ENCODE measurements around the gene IPCEF1. TPM values are rescaled to one million over a fixed set of nuclear protein-coding genes. Genes with fewer than 3 reads are reported as not detected.

IPCEF1 gene
- total RNA-seq, 1 donor from 2014 or later, result 18.8 TPM

DNA sequence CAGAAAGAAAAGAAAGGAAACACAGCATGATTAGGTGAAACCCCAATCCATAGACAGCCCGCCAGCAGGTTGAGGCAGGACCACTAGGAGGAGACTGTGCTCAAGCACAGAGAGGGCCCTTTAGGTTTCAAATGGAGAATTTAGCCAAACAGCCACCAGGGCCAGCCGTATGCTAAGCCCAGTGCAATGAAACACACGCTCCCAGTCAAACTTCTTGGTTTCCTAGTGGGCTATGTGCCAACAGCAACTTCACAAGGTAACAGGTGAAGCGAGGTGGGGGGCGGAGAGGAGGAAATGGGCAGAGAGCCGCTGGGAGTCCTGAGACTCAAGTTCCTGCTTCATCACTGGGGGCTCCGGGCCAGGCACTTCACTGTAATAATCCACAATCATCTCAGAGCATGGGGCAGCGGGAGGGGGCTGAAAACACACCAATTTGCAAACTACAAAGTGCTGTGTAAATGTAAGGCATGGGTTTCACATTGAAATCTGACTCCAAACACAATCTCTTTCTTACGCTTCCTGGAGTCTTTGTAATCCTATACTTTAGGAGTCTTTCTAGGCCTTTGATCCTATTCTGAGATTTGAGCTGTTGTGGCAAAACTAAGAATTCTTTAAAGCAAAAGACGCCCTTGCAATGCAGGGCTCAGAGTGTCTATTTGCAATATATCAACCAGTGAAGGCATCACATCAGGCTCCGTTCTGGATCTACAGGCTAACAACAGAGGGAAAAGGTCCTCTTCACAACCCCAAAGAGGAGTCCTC lies 200.3 kb downstream of the IPCEF1 start:
- Mint-ChIP-seq H3K9me3 (ENCODE audit: unreplicated experiment) (no peaks in the 10 kb centered on the region), H3K27me3 (ENCODE audit: unreplicated experiment) (no peaks in the 10 kb centered on the region), H3K36me3 (ENCODE audit: low read depth, unreplicated experiment) (peaks cover 8% of the 10 kb centered on the region), H3K4me1 (ENCODE audit: unreplicated experiment) (peaks cover 44% of the 10 kb centered on the region), H3K27ac (ENCODE audit: unreplicated experiment) (peak overlapping the region; percentile 20), H3K4me3 (ENCODE audit: unreplicated experiment) (no peak overlapping the region)
- TF ChIP-seq, protein P1, sequence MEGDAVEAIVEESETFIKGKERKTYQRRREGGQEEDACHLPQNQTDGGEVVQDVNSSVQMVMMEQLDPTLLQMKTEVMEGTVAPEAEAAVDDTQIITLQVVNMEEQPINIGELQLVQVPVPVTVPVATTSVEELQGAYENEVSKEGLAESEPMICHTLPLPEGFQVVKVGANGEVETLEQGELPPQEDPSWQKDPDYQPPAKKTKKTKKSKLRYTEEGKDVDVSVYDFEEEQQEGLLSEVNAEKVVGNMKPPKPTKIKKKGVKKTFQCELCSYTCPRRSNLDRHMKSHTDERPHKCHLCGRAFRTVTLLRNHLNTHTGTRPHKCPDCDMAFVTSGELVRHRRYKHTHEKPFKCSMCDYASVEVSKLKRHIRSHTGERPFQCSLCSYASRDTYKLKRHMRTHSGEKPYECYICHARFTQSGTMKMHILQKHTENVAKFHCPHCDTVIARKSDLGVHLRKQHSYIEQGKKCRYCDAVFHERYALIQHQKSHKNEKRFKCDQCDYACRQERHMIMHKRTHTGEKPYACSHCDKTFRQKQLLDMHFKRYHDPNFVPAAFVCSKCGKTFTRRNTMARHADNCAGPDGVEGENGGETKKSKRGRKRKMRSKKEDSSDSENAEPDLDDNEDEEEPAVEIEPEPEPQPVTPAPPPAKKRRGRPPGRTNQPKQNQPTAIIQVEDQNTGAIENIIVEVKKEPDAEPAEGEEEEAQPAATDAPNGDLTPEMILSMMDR (IDR thresholded peaks at IDR 0.05; ENCODE audit: unreplicated experiment), result peak; percentile 63
- DNase-seq (ENCODE audit: low spot score), result peak; percentile 54

DNA sequence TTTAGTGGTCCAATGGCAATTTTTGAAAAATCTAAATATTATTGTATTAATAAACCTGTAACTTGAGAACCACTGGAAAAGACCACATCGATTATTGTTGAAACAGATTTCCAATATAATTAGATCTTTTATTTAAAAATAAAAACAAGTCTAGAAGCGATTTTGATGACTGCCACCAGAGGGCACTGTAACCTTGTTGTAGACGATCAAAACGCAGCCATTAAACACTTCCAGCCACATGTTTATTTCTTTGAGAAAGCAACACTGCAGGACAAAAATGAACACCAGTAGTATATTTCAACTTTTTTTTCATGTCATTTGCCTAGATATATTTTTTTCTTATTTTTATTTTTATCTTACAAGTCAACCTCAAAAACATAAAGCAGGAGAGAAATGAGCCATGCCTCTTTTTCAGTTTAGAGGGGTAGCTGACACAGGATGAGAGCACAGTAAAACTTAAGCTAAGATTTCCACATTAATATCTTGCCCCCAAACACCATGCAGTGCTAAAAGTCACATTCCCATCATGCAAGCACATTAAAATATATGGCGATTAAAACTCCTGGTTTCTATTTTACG lies 202.1 kb downstream of the IPCEF1 start:
- no peaks in the 10 kb centered on the region for H3K9me3 Mint-ChIP-seq (ENCODE audit: unreplicated experiment)
- no peak overlapping the region for H3K27ac Mint-ChIP-seq (ENCODE audit: unreplicated experiment)
- H3K27me3 Mint-ChIP-seq (ENCODE audit: unreplicated experiment), result no peaks in the 10 kb centered on the region
- TF ChIP-seq, protein P1 (IDR thresholded peaks at IDR 0.05; ENCODE audit: unreplicated experiment), result peak; percentile 93
- no peak overlapping the region for H3K4me3 Mint-ChIP-seq (ENCODE audit: unreplicated experiment)
- DNase-seq (ENCODE audit: low spot score), result peak; percentile 44
- H3K36me3 Mint-ChIP-seq (ENCODE audit: low read depth, unreplicated experiment), result peaks cover 5% of the 10 kb centered on the region
- peaks cover 36% of the 10 kb centered on the region for H3K4me1 Mint-ChIP-seq (ENCODE audit: unreplicated experiment)

DNA sequence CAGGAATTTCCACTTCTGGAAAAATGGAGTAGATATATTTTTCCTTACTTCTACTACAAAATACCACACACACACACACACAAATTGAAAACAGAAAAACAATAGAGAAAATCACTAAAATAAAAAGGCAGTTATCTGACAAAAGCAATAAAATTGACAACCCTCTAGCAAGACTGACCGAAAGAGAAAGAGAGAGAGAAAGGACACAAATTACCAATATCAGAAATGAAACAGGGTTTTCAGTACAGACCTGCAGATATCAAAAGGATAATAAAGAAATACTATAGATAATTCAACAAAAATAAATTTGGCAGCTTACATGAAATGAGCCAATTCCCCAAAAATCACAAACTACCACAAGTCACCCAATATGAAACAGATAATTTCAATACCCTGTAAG lies 212.8 kb downstream of the IPCEF1 start:
- DNase-seq (ENCODE audit: low spot score), result no peak
- TF ChIP-seq, protein P1 (IDR thresholded peaks at IDR 0.05; ENCODE audit: unreplicated experiment), result no peak
- Mint-ChIP-seq H3K9me3 (ENCODE audit: unreplicated experiment) (no peaks in the 10 kb centered on the region), H3K4me1 (ENCODE audit: unreplicated experiment) (no peaks in the 10 kb centered on the region), H3K4me3 (ENCODE audit: unreplicated experiment) (no peak overlapping the region), H3K27ac (ENCODE audit: unreplicated experiment) (no peak overlapping the region), H3K36me3 (ENCODE audit: low read depth, unreplicated experiment) (no peaks in the 10 kb centered on the region), H3K27me3 (ENCODE audit: unreplicated experiment) (peaks cover 5% of the 10 kb centered on the region)

DNA sequence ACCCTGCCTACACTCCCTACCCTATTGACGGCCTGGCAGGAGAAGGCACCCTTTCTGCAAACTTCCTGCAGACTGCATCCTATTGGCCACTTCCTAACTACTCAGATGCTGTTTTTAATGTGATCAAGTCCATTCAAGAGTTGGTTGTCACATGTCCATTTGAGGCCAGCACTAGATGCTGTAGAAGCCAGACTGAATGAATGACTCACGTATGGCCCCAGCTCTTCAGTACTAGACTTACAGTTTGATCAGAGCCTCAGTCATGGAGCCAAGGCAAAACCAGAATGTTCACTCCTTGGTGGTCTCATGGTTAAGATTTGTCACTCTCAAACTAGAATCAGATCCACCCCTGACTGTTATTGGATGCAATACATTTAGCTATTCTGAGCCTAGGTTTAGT lies 215.9 kb downstream of the IPCEF1 start:
- Mint-ChIP-seq H3K27ac (ENCODE audit: unreplicated experiment) (no peak overlapping the region), H3K9me3 (ENCODE audit: unreplicated experiment) (no peaks in the 10 kb centered on the region), H3K4me1 (ENCODE audit: unreplicated experiment) (no peaks in the 10 kb centered on the region), H3K27me3 (ENCODE audit: unreplicated experiment) (peaks cover 6% of the 10 kb centered on the region), H3K36me3 (ENCODE audit: low read depth, unreplicated experiment) (no peaks in the 10 kb centered on the region), H3K4me3 (ENCODE audit: unreplicated experiment) (no peak overlapping the region)
- TF ChIP-seq, protein P1 (IDR thresholded peaks at IDR 0.05; ENCODE audit: unreplicated experiment), result no peak
- DNase-seq (ENCODE audit: low spot score), result no peak

DNA sequence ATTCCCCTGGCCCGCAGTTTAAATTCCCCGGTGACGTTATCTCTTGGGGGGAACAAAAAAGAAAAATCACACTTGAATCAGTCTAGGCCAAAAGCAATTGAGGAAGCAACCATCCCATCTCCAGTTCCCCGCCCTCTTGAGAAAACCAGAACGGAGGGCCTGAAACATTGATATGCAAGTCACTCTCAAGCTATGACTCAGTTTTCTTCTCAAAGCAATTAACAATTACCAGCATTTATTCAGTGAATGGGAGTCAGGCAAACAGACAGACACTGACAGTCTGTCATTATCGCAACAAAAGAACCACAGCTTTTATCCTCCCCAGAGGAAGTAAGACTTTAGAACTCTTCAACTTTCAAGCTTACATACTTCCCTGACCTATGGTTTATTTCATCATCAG lies 216.7 kb downstream of the IPCEF1 start:
- Mint-ChIP-seq H3K4me3 (ENCODE audit: unreplicated experiment) (no peak overlapping the region), H3K27ac (ENCODE audit: unreplicated experiment) (no peak overlapping the region), H3K4me1 (ENCODE audit: unreplicated experiment) (no peaks in the 10 kb centered on the region), H3K36me3 (ENCODE audit: low read depth, unreplicated experiment) (no peaks in the 10 kb centered on the region), H3K9me3 (ENCODE audit: unreplicated experiment) (no peaks in the 10 kb centered on the region), H3K27me3 (ENCODE audit: unreplicated experiment) (peaks cover 6% of the 10 kb centered on the region)
- DNase-seq (ENCODE audit: low spot score), result no peak
- TF ChIP-seq, protein P1 (IDR thresholded peaks at IDR 0.05; ENCODE audit: unreplicated experiment), result no peak
